SW480 (cell line): Measurements from ENCODE around the gene DGKB.
A peak's percentile ranks its signal among the peaks of the same experiment; 100 is the strongest.

ENCODE experiments used
- DNase-seq: peaks from one replicate; pipeline ENCODE4 v3.0.0-alpha.2; 2016; ENCODE audit warnings: low spot score

The DGKB gene

DNA sequence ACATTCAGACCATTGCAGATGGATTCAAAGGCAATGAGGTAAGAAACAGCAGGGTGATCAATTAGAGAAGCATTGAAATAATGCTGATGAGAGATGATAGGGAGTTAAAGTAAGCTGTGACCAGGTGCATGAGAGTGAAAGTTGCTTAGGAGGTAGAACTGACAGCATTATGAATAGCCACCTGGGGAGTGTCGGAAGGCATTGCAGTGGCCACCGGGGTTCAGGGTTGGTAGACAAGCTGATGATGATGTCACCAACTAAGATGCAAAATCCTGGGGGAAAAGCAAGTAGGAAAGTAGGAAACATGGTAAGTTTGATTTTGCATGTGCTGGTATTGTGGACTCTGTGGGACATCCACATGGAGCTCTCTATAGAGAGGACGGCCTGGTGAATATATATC, 701.2 kb downstream of the DGKB start:
- DNase-seq = no peak

DNA sequence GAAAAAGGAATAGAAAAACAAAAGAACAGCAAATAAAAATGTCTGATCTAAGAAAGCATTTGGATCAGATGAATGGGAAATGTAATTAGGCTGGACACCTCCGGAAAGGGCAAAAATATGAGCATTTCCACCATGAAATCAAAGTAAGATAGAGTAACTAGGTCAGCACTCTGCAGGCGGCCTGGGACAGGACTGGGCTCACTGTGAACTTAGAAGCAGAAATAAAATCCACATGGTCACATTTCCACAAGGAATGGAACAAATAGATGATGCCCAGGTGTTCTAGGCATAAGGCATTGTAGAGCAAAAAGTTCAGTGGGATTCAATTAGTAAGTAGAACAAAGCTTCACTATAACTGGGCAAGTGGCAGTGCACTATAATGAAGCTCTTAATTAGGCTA, 703.2 kb downstream of the DGKB start:
- no peak for DNase-seq

DNA sequence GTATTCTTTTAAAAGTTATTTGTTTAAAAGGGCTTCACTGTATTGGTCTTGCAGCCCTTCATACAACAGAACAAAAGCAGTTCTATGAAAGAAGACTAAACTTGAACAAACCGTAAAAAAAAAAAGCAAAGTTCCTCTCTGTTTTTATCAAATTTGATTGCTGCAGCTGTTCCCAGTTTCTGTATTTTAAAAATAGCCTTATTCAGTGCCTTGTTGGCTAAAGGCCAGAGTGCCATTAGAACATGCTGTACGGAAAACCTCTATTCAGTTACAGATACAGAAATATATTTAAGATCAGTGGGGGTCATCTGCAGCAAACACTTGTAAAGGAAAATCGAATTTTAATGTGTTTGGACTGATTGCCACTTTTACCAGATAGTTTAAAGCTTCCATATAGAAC, 705.3 kb downstream of the DGKB start:
- DNase-seq = no peak

DNA sequence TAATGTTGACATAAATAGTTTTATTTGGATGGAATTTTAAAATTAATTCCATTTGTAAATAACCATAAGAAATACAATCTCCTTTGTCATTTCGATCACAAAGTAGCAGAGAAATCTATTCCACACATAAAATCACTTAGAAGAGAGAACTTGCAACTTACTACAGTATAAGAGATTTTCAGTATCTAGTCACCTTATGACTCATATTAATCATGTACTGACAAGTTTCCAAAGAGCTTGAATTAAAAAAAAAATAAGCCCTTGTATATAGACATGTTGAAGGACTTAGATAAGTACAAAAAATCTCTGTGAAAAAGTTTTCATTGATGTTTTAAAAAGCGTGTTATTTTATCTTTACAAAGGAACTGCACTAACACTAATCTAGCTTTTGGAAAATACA, 706.0 kb downstream of the DGKB start:
- DNase-seq = no peak

DNA sequence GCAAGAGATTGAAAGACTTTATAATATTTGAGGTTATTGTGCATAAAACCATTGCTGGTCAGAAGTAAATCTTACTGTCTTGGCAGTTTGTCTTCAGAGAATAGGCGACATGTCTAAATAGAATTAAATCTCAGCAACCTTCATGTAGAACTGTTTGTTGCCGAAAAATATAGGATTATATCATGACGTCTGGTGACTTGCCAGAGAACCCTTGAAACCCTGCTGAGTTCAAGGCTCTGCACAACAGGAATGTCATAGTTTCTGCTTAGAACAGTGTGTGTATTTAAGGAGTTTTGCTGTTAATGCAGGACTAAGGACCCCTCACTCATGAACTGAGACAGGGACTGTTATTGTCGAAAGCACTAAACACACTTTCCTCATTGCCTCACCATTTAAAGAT, 706.7 kb downstream of the DGKB start:
- no peak for DNase-seq

DNA sequence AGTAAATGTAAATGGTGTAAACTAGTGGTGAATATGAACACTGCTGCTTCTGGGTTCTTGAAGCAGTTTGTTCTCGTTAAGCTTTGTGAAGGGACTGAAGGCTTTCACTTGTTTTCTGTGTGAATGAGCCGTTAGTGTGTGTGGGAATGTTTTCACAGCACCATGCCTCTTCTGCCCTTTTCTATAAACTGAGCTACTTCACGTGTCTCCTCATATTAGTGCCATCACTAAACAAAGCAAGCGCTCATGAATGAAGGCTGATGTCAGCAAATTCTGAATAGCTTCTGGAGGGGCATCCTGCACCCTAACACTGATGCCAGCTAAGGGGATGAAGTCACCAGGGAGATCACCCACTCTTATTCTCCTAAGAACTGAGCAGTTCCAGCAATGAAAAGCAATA, 707.5 kb downstream of the DGKB start:
- DNase-seq = no peak

DNA sequence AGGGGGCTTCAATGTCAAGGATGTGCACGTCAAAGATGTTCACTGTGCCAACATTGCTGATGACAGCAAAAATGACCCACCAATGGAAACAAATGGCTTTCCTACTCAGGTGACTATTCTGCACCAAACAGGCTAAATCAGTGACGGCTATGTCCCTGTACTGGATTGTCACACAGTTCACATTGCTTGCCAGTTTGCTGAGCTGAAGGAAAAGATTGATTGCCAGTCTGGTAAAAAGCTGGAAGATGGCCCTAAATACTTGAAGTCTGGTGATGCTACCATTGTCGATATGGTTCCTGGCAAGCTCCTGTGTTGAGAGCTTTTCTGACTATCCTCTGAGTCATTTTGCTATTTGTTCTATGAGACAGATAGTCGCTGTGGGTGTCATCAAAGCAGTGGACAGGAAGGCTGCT, 710.9 kb downstream of the DGKB start:
- no peak for DNase-seq

DNA sequence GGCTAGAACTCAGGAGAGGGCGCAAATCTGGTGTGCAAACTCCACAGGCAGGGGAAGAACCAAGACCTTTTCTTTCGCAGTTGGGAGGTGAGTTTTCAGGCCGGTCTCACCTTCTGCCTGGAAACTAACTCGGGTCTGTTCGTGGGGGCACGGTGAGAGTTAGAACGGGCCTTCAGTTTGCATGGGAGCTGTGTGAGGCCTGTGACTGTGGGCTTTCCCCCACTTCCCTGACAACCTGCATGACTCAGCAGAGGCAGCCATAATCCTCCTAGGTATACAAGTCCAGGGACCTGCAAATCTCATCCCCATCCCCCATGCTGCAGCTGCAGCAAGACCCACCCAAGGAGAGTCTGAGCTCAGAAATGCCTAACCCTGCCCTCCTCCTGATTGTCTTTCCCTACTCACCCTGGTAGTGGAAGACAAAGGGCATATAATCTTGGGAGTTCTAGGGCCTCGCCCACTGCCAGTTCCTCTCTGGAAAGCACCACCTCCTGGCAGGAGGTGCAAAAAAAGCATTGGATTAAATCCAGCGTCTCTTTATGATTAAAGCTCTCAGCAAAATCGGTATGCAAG, 718.2 kb downstream of the DGKB start:
- no peak for DNase-seq

DNA sequence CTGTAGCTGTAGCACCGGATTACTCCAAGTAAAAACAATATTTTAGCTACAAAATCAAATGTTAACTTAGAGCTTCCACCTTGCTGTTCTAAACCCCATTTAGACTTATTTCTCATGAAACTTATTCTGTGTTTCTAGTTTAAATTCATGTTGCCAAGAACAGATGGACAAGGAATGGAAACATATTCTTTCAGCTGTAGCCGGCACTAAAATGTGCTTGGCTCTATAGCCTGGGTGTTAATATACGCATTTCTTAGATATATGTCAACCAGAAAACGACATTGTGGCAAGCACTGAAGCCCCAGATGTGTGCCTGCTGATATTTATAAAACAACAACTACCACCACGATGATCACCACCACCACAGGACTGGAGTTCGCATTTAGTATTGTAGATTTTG, 722.8 kb downstream of the DGKB start:
- DNase-seq = no peak

DNA sequence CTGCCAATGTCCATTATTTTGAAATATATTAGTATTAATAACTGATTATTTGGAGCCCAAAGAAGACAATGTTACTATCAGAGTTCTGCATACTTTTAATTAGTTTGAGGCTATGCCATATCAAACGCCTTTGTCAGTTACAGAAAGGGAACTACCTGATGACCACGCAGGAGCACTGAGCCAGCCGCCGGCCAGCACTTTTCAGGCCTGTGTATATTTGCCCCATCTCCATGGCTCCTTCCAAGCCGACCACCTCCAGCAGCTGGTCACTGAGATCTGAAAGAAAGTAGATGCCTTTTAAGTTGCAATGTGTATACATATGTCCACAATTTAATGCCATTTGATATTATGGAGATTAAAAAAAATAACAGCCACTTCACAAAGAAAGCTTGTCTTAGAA, 724.7 kb downstream of the DGKB start:
- no peak for DNase-seq

DNA sequence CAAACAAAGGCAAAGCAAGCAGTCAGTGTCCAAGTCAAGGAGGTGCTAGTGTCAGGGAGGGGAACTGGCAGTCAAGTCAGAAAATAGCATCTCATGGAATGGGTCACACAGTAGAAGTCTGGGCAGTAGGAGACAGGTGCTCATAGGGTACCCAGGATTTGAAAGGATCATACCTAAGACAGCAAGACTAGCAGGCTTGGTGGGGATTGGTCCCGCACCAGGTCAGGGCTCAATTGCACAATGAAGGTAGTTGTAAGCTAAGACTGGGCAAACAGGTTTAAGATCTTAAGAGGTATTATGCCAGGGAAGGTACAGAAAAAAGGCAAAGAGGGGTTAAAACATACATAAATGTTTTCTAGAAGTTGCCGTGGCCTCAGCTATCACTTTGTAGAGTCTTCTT, 731.7 kb downstream of the DGKB start:
- no peak for DNase-seq

DNA sequence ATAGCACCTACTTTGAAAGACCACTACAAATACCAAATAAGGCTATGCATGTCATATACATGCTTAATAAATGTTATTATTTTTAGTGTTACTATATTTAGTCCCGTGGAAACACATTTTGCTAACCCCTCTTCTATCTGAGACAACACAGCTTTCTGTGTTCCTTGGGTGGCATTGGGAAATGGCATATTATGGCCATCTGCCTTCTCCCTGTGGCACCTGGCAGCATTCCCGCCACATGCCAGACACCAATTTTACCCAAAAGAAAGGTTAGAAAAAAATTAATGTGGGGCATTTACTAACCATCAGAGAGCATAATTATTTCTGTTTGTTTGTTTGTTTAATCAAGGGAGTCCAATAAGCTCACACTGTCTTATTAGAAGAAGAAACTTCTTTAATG, 744.4 kb downstream of the DGKB start:
- no peak for DNase-seq

DNA sequence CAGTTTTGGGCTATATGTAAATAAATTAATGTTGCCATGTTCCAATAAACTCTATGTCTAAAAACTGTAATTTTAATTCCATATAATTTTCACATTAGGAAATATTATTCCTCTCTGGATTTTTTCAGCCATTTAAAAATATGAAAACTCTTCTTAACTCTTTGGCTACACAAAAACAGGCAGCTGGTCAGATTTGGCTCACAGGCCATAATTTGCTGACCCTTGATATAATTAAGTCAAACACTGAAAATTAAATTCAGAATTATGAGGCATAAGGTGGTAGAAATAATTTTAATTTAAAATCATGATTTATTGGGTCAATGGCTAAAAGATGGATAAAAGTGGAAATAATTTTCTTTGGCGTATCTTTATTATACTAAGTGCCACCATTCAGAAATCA, 746.1 kb downstream of the DGKB start:
- no peak for DNase-seq

DNA sequence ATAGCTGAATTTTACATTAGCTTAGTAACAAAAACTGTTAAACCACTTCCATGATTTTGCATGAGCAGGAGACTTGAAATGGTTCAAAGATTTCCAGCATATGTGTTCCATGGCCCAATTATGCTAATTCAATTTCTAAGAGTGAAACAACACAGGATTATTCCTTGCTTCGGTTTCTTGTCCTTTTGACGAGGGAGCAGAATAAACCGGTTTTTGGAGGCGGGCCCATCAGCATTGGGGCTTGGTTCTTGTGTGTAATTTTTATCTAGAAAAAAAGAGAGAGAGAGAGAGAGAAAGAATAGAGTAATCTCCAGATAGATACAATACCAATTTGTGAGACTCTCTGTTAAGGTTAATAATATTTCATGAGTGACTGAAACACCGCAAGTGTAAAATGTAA, 753.6 kb downstream of the DGKB start:
- no peak for DNase-seq

DNA sequence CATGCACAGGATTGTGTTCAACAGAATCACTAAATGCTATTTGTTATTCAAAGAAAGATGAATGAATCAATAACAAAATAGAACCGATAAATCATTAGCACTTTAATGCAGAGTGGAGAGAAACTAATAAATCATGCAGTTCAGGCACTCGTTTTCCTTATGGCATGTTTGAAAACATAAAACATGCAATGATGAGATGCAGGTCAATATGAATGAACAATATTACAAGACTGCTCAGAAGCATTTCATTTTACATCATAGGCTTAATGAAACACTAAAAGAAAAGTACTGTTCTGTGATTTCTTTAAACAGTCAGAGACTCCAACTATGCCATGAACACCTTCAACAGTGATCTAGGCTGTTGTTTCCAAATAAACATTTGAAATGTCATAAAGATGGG, 755.0 kb downstream of the DGKB start:
- DNase-seq = no peak

DNA sequence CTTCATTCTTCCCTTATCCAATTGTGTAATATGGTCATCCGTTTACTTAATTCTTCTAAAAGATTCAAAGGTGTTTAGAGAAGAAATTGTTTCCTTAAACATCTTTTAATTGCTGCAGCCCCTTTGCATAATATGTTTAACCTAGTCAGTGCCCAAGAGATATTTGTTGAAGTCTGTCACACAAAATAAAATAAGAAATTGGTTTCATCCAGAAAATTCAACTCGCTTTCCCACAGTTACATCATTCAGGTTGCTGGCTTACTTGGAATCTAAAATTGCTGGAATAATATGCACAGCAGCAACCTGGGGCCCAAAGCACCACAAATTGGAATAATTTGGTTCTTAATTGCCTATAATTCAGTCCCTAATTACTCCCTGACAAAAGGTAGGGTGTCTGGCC, 758.0 kb downstream of the DGKB start:
- no peak for DNase-seq

DNA sequence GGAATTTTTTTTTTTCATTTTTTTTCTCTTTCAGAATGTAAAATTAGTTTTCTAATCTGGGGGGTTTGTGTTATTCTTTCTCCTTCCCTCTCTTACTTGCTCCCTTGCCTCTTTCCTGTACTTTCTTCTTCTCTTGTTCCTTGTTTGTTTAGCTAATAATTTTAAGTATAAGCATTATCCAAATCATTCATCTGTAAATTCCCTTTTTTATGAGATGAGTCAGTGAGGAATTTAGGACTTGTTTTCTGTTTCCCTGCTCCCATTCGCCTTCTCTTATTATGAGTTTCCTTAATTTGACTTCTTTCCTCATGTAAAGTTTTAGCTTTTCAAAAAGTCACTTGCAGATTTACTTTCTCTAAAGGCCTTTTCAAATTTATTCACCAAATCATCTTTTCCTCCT, 758.4 kb downstream of the DGKB start:
- no peak for DNase-seq

DNA sequence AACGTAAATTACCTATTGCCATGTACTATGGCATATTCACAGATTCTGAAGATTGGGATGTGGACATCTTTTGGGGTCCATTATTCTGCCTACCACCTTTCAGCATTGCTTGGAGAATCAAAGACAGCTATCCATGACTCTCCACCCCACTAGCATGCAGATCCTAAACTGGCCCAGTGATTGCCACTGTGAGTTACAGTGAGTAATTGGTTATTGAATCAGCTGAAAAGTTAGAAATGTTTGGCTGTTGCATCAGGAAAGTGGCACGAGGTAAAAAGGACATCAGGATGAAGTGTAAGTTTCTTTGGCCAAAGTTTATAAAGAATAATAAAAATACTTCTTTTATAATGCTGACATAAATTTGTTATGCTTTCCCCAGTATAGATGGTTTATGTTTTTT, 764.9 kb downstream of the DGKB start:
- no peak for DNase-seq

DNA sequence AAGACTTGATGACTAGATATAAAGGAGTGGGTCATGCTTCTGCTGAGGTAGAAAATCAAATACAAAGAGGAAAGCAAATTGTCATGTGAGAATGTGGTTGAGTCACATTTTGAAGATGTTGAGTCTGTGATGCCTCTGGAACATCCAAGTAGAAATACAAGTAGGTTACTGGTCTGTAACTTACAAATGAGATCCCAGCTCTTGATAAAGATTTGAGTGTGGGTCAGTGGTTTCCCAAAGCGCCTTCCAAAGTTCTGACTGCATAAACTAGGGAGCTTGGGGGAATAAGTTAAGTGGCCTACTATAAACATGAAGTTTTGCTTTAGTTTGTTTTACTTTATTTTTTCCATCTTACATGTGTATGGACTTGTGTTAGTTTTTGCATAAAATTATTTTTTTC, 768.8 kb downstream of the DGKB start:
- no peak for DNase-seq

DNA sequence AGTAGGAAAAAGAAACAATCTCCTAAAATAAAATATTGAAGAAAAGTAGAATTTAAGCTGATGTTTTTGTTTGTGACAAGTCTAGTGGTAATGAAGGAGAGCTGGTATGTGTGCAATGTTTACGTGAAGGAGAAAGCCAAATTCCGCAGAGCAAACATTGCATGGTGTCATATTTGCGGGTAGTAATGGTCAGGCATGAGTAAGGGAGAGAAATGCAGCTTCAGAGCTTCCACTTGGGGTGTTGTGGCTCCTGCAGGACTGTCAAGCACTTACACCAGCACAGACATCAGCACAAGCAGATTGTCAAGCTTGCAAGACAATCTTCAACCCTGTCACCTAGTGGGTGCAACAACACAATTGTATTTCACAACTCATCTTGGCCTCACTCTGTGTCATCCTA, 776.6 kb downstream of the DGKB start:
- DNase-seq = peak; percentile 5

DNA sequence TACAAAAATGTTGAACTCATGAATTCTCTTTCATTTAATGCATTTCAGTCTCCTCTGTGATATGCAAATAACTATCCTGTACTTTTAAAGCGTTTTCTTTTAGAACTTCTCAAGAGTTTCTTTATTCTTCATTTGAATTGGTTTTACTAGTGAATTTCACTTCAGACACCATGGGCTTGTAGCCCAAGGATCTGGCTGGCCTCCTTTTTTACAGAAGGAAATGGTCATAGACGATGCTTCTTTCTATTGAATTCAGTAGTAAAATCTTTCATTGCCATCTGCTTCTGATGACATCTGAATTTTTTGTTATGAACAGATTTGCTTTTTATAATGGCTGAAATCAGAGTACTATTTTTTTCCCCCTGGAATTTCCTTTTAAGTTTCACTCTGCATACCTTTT, 777.8 kb downstream of the DGKB start:
- no peak for DNase-seq

DNA sequence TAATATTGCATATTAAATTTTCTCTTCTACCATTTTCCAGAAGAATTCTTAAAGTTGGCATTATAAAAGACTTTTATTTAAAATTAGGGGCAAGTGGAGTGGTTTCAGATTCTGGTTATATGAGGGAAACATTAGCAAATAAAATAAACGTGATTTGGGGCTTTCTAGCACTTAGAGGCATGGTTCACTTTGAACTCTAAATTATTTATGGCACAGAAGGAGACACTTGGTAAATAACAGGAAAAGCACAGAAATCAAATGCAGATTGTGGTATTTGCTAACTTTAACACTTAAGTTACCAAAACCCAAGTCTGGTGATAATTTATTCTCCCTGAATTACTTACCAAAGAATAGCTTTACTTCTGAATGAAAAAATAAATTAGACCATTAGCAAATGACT, 778.6 kb downstream of the DGKB start:
- no peak for DNase-seq

DNA sequence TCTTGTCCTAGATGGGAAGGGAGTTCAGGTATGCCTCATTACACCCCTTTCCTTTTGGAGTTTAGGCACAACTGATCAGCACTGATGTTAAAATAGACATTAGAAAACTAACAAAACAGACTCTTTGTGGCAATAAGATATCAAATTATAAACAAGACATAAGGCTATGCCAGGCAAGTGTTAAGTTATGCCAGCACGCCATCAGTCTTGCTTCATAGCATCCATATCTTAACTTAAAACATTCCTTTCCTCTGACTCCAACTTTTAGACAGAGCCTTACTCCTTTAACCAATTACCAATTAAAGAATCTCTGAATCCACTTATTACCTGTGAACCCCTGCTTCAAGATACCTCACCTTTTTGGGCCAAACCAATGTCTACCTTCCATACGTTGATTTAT, 786.9 kb downstream of the DGKB start:
- DNase-seq = no peak

DNA sequence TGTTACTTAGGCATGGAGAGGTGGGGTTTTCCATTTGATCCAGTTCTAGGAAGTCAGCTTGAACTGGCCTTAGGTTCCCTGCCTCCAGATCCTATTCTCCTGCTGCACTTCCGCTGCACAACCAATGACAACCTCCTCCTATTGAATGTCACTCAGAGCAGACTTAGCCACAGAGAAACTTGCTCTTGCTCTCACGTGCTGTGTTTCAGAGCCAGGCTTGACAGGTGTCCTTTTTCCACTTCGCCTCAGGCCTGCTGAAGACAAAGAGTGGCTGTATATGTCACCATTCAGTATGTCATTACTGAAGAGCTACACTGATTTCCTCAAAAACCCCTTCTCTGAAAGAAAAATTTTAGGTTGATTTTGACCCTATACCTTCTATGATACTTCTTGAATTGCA, 797.7 kb downstream of the DGKB start:
- no peak for DNase-seq

DNA sequence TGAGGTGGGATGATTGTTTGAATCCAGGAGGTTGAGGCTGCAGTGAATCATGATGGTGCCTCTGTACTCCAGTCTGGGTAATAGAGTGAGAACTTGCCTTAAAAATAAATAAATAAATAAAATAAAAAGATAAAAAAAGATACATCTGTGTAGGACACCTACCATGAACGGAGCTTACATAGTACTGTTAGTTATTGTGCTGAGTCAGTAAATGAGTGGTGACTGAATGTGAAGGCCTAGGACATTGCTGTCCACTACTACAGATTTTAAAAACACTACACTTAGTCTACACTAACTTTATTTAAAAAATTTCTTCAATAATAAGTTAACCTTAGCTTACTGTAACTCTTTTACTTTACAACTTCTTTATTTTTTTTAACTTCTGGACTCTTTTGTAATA, 806.4 kb downstream of the DGKB start:
- no peak for DNase-seq
